HG03025 (cell line): Measurements from ENCODE around the gene SLC9A7.
A peak's percentile ranks its signal among the peaks of the same experiment; 100 is the strongest.

Experiments used
- ATAC-seq: cut with Tn5 transposase; IDR thresholded peaks from one replicate; pipeline ENCODE4 v1.9.1; 2021; ENCODE audit warnings: mild to moderate bottlenecking, moderate library complexity; ENCODE audit not compliant: unreplicated experiment, low FRiP score

SLC9A7 gene

DNA sequence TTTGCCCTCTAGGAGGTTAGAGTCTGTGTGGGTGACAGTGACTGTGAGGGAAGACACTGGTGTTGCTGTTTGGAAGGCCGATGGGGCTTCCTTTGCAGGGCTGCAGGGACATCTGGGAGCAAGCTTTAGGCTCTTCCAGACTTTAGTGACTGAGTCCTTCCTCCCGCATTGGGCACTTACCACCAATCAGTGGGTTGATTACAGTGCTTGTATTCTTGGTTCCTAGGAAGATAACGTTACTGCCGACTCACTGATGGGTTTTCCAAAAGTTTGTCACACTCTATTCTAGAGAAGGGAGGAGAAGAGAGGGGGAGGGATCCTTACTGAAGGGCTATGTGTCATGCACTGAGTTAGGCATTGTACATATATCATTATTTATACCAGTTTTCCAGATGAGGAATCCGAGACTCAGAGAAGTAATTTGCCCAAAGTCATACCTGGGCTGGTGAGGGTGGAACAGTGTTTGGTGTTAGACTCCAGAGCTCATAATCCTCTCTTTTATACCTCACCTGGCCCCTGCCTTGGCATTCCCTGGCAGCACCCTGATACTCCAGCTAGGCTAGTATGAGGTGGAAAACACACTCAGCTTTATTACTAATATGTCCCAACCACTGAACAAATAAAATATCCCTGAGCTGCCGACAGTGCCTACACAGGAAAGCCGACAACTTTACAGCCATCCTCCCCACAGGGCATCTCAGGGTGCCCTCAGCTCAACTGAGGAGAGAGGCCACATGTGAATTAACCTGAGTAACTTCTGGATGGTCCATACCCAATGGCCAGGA is 181.5 kb downstream of the SLC9A7 start:
- no peak for ATAC-seq

DNA sequence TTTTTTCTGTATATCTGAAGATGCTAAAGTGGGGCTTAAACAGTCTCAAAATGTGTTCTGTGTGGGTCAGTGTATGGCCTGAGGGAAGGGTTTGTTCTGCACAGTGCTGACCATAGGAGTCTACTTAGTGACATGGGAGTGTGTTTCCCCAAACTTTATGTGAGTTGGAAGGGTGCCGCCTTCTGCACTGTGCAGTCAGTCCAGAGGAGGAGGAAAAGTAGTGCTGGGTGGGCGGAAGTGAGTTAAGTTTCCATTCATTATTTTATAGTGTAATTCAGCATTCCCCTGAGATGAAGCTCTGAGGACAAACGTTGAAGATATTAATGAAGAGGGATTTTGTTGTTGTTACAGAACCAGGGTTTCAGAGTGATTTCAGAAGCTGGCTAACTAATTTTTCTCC is 182.5 kb downstream of the SLC9A7 start:
- no peak for ATAC-seq

DNA sequence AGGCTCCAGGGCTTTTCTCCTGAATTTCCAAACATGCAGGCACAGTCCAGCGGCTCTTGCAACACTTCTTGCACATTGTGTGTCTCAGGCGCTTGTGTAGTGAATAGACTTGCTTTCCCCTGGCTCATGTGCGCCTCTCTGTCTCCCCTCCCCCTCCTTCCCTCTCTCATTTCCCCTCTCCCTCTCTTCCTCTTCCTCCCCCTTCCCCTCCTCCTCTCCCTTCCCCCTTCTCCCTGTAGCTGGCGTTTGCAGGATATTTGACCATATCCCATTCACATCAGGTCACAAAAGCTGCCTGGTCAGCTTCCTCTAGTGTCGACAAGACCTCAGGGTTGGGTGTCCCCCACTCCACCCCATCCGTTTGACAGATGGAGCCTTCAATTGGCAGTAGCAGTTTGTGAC is 182.9 kb downstream of the SLC9A7 start:
- ATAC-seq, result no peak

DNA sequence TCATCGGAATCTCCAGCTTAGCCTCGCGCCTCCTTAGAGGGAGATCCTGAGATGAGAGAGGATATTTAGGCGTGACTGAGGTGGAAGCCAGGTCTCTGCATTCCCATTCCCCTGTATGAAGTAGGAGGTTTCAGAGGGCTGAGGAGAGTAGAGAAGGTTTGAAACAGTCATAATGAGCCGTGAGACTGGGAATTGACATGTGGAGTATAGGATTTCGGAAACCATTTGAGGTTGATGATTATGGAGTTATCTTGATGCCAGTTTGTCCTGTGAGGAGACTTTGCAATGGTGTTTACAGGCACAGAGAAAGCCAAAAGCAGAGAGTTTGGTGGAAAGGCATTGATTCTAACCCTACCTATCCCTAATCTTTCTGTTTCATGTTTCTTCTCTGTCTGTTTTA is 183.3 kb downstream of the SLC9A7 start:
- ATAC-seq, result no peak

DNA sequence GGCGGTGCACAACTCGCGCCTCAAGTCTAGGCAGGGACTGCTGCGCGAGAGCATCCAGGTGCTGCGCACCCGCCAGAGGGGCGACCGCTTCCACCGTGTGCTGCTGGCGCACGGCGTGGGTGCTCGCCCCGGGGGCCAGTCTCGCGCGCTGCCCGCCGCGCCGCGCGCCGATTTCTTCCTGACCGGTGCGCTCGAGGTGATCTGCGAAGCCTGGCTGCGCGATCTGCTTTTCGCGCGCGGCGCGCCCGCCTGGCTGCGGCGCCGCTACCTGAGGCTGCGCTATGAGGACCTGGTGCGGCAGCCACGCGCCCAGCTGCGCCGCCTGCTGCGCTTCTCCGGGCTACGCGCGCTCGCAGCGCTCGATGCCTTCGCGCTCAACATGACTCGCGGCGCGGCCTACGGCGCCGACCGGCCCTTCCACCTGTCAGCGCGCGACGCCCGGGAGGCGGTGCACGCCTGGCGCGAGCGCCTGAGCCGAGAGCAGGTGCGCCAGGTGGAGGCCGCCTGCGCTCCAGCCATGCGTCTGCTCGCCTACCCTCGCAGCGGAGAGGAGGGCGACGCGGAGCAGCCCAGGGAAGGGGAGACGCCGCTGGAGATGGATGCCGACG is 184.0 kb downstream of the SLC9A7 start:
- no peak for ATAC-seq

DNA sequence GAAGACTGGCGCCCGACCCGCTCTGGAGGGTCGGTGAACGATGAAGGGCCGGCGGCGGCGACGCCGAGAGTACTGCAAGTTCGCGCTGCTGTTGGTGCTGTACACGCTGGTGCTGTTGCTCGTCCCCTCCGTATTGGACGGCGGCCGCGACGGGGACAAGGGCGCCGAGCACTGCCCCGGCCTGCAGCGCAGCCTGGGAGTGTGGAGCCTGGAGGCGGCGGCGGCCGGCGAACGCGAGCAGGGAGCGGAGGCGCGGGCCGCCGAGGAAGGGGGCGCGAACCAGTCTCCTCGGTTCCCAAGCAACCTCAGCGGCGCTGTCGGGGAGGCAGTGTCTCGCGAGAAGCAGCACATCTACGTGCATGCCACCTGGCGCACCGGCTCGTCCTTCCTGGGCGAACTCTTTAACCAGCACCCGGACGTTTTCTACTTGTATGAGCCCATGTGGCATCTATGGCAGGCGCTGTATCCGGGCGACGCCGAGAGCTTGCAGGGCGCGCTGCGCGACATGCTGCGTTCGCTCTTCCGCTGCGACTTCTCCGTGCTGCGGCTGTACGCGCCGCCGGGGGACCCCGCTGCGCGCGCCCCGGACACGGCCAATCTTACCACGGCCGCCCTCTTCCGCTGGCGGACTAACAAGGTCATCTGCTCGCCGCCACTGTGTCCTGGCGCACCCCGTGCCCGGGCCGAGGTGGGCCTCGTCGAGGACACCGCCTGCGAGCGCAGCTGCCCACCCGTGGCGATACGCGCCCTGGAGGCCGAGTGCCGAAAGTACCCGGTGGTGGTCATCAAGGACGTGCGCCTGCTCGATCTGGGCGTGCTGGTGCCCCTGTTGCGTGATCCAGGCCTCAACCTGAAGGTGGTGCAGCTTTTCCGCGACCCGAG is 184.8 kb downstream of the SLC9A7 start:
- ATAC-seq, result no peak

DNA sequence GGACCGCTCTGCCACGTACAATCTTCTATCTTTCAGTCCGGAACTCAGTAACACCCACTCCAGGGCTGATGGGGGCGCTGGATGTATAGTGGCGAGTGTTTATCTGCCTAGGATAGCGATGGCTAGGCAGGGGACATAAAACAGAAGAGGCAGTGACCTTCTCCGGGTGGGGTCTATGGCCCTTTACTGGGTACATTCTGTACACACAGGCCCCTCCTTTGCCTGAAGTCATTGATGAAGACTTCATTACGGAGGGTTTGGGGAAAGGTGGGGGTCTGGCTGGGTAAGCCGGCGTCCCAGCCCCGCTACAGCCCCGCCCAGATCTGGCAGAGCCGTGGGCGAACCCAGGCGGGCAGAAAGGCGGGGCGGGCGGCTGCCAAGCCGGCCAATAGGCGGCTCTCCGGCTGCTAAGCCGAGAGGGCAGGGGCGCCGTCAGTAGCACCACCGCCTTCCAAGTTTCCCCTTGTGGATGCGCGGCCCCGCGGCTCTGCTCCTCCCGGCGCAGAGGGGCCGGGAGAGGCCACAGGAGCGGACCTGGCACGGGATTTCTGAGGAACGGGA is 185.5 kb downstream of the SLC9A7 start, which contains the start of gene CHST7:
Gene CHST7, plus strand, starts transcription at position 435 of the 561 bp plus-strand sequence. CDS start 167 bp downstream, outside the sequence.
- peak; percentile 43 for ATAC-seq

DNA sequence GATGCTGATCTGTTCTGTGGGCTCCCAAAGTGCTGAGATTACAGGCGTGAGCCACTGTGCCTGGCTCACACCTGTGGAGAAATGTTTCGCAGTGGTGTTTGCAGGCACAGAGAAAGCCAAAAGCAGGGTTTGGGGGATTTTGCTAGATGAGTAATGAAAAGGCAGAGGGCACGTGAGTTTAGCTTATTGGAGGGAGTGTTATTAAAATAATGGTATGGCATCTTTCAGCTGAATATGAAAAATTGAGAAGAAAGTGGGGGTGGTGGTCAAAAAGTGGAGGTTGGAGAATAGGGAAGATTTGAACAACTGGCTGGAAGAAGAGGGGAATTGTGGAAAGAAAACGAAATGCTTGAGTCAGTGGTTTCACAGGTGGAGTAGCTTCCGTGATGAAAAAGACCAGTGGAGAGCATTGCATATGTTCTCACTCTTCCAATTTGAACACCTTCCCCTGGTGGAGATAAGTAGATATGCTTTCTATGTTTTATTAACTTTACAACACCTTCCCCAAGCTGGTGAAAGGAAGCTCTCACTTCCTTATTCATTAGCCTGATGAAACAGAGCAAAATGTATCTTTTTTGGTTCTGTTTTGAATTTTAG is 186.5 kb downstream of the SLC9A7 start:
- peak; percentile 32 for ATAC-seq

DNA sequence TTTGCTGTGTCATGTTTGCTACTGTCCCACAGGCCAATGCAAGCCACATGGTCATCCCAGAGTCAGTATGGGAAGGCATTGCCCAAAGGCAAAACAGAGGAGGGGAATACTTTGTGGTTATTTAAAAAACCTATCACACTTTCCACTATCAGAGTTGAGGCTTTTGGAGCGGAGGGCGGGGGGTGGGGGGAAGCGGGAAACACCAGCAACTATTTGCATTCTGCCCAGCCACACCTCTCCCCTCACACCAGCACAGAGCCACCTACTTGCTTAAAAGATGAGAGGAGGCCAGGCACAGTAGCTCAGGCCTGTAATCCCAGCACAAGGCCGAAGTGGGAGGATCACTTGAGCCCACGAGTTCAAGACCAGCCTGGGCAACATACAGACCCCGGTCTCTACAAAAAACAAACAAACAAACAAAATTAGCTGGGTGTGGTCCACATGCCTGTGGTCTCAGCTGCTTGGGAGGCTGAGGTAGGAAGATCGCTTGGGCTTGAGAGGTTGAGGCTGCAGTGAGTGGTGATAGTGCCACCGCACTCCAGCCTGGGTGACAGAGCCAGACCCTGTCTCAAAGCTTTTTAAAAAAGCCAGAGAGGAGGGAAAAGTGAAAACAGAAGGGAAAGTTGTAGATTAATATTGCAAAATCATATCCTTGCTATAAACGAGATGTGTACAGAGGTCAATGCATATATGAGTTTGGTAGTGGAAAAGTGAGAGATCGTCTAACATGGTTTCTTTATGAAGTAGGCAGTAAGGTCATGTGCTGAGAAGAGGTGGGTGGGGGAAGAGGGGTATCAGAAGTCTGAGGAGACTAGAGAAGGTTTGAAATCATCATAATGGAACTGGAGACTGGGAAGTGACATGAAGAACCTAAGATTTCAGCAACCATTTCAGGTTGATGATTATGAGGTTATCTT is 187.2 kb downstream of the SLC9A7 start:
- ATAC-seq, result no peak

DNA sequence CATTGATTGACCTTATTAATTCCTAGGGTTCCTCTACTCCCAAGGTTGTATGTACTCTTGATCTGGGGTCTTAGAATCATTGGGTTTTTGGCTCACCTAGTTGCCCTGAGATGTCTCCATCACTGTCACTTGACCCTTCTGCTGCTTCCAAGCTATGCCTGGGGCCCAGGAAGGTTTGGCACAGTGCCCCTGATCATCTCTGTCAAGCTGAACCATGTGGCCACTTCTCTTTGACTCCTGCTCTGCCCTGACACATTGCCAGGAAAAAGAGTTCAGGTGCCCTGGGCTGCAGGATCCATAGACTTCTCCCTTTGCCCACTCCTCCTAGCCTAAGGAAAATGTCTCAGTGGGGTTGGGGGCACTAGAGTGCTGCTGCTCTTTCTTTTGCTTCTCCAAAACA is 189.3 kb downstream of the SLC9A7 start:
- ATAC-seq, result no peak

DNA sequence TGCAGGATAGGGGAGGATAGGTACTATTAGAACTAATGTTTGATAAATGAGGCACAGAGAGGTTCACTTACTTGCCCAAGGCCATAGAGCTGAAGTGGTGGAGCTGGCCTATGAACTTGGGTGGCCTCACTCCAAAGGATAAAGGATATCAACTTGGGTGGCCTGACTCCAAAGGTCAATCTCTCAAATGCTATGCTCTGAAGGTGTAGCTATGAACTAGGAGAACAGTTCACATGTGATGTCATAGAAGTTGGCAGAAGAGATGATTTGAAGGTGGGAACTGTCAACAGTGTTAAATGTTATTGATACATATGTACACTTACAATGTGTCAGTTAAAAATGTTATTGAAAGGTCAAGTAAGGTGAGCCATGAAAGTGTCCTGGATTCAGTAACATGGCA is 191.5 kb downstream of the SLC9A7 start:
- ATAC-seq, result no peak

DNA sequence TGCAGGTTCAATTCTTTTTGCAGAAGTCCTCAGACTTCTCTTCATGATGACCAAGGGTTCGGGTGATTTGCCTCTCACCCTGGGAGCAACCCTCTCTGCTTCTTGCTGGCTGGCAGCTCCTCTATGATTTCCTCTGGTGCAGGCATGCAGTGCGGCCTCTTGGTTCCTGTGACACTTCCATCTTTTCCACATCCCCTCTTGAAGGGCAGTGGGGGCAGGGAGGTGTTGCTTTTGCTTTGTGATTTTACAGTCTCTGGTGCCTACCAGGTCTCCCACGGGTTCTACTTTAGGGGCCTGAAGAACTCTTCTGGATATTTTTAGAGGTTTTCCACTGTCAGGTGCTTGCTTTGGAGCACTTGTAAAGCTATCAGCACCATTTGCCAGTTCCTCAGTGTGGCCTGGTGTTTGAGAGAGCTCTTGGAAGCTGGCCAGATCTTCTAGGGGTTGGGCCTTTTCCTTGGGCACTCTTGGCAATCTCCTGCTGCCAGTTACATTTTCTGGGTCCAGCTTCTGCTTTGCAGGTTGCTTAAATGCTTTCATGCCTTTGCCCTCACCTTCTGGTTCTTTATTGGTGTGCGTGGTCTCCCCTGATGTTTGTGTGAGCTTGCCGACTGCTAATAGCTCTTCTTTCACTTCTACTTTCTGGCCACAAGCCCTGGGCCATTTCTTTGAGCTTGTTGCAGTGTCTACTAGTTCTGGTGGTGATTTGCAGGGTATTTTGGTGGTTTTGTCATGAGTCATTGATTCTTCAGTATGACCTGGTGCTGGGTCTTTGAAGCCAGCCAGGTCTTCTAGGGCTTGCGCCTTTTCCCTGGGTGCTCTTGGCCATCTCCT is 196.9 kb downstream of the SLC9A7 start:
- peak; percentile 95 for ATAC-seq

DNA sequence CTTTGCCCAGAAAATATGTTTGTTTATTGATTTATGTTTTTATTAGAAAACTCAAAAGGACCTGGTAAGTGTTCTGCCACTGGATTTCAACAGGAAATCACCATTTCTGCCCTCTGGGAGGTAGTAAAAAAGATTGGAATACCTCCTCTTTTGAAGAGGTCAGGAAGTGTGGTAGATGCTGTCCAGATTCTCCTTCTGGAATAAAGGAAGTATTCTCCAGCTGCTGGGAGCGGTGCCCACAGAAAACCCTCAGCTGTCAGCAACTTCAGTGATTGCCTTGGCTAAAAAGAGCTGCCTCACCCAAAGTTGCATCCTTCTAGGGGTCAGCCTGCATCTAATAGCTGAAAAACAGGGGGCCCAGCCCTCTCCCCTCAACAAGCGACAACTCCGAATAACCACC is 199.9 kb downstream of the SLC9A7 start:
- no peak for ATAC-seq

DNA sequence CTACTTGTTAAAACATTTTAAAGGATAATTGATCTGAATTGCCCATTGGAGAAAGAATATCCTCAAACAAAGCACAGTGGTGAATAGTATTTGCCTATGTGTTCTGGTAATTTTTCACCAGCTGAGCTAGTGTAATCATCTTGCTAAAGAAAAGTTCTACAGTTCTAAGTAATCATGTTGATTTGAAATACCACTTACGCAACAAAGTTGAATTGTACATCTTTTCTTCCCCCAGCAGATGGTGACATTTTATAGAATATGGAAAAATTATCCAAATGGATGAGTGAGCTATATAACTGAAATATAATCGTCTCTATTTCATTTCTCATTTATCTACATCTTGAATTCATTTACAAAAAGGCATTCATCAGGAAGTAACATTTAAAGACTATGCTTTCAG is 204.0 kb downstream of the SLC9A7 start:
- ATAC-seq, result no peak

DNA sequence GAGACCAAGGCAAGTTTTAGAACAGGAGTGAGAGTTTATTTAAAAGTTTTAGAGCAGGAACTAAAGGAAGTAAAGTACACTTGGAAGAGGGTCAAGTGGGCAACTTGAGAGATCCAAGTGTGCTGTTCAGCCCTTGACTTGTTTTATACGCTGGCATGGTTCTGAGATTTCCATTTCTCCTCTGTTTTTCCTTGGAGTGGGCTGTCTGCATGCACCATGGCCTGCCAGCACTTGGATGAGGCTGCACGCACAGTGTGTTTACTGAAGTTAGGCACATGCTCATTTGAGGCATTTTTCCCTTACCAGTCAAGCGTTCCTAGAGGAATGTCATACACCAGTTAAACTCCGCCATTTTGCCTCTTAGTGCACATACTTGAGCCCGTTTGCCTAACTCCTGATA is 205.0 kb downstream of the SLC9A7 start:
- ATAC-seq, result no peak

DNA sequence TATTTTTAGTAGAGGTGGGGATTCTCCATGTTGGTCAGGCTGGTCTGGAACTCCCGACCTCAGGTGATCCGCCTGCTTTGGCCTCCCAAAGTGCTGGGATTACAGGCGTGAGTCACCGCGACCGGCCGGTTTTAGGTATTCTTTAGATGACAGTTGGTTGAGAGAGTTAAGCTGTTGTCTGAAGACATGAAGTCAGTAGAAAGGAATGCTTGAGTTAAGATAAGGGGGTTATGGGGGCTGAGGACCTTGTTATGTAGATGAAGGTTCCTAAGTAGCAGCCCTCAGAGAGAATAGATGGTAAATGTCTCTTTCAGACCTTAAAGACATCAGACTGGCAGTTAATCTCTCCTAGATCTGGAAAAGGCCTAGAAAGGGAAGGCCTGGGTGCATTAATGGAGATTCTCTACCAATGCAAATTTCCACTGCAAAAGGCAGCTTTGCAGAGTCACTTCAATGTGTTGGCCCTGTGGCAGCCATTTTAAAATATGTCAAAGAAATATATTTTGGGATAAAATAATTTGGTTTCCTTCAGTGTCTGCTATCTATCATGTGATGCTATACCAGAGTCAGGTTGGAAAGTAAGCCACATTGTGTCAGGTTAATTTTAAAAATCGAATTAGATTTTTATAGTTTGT is 207.3 kb downstream of the SLC9A7 start:
- ATAC-seq, result no peak

DNA sequence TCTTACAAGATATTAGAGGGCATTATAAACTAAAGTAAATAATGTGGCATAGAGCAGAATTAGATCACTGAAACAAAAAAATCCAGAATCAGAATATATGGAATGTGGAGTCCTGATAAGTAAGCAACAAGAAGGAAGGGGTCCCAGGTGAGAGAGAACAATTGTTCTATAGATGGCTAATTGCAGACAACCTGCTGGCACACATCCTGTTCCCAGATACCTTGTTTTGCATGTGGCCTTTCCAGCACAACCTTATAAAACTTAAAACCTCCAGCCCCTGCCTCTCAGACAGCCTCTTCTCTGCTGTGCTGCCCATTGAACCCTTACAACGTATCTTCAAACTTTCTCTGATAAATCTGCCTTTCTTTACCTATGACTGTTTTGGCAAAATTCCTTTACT is 209.0 kb downstream of the SLC9A7 start:
- ATAC-seq, result no peak
